GM23248 (cell line): ENCODE measurements around the gene LDLRAD4. TPM values are rescaled to one million over a fixed set of nuclear protein-coding genes. Genes with fewer than 3 reads are reported as not detected.
"Not testable (repeated sequence)": the region's sequence is repeated elsewhere in the genome, so short reads cannot be mapped to it uniquely, and the experiment has no call there.

Experiments
- DNase-seq: peaks from one replicate; pipeline ENCODE4 v3.0.0-alpha.2; 2015
- H2AFZ ChIP-seq: fragments of 200-600 bp; sonication (generic); 2 replicates; pipeline ENCODE4 v1.6.1; 2016; ENCODE audit warnings: antibody characterized with exemption
- H3F3A ChIP-seq: fragments of 200-600 bp; sonication (generic); 2 replicates; pipeline ENCODE4 v1.6.1; 2016; ENCODE audit warnings: mild to moderate bottlenecking, antibody characterized with exemption, mixed run types; ENCODE audit not compliant: insufficient read depth
- H3K27ac ChIP-seq: fragments of 200-600 bp; sonication (generic); 2 replicates; pipeline ENCODE4 v1.5.1; 2016; ENCODE audit warnings: mild to moderate bottlenecking
- H3K27me3 ChIP-seq: fragments of 200-600 bp; sonication (generic); replicated peaks from 2 replicates; pipeline ENCODE4 v1.6.1; 2016; ENCODE audit warnings: mild to moderate bottlenecking; ENCODE audit not compliant: insufficient read depth
- H3K36me3 ChIP-seq: fragments of 200-600 bp; sonication (generic); 2 replicates; pipeline ENCODE4 v1.6.1; 2016; ENCODE audit warnings: low read depth, mild to moderate bottlenecking
- H3K4me1 ChIP-seq: fragments of 200-600 bp; sonication (generic); 2 replicates; pipeline ENCODE4 v1.6.1; 2016; ENCODE audit warnings: mild to moderate bottlenecking; ENCODE audit not compliant: insufficient read depth
- H3K4me2 ChIP-seq: fragments of 200-600 bp; sonication (generic); one replicate; pipeline ENCODE4 v1.6.1; 2016; ENCODE audit warnings: mild to moderate bottlenecking; ENCODE audit not compliant: unreplicated experiment
- H3K4me3 ChIP-seq: fragments of 200-600 bp; sonication (generic); 2 replicates; pipeline ENCODE4 v1.5.1; 2016; ENCODE audit warnings: mild to moderate bottlenecking
- H3K79me2 ChIP-seq: fragments of 200-600 bp; sonication (generic); 2 replicates; pipeline ENCODE4 v1.6.1; 2016; ENCODE audit warnings: mild to moderate bottlenecking; ENCODE audit not compliant: insufficient read depth
- H3K9ac ChIP-seq: fragments of 200-600 bp; sonication (generic); 2 replicates; pipeline ENCODE4 v1.6.1; 2016; ENCODE audit warnings: mild to moderate bottlenecking
- H3K9me2 ChIP-seq: fragments of 200-600 bp; sonication (generic); 2 replicates; pipeline ENCODE4 v1.6.1; 2016; ENCODE audit warnings: mixed run types, mild to moderate bottlenecking, moderate library complexity; ENCODE audit not compliant: insufficient read depth
- H3K9me3 ChIP-seq: fragments of 200-600 bp; sonication (generic); one replicate; pipeline ENCODE4 v1.6.1; 2017; ENCODE audit warnings: low read depth
- H4K20me1 ChIP-seq: fragments of 200-600 bp; sonication (generic); 2 replicates; pipeline ENCODE4 v1.6.0; 2016; ENCODE audit not compliant: insufficient read depth
- EZH2 ChIP-seq: fragments of 200-600 bp; sonication (generic); IDR thresholded peaks from 2 replicates; pipeline ENCODE4 v1.6.1; 2018; ENCODE audit warnings: antibody characterized with exemption, mild to moderate bottlenecking; ENCODE audit not compliant: insufficient read depth, poor library complexity, severe bottlenecking
- EZH2phosphoT487 ChIP-seq: fragments of 200-600 bp; sonication (generic); IDR thresholded peaks from 2 replicates; pipeline ENCODE4 v1.6.1; 2018; ENCODE audit warnings: antibody characterized with exemption, moderate library complexity, mild to moderate bottlenecking, low read depth; ENCODE audit not compliant: insufficient read depth
- WGBS, 2 experiments: methylation state at CpG; one replicate each; pipeline ENCODE4 v1.1.6; 2015 to 2017; ENCODE audit warnings: low lambda C conversion rate in 2 of 2, low coverage in 1 of 2; ENCODE audit errors: missing lambda C conversion rate in 2 of 2; 5-methylcytosine and 5-hydroxymethylcytosine counted together
- in situ Hi-C: fragments of 300-500 bp; cut with MboI; formaldehyde crosslinking; loops from 2 replicates; pipeline ENCODE4 v1.15.0; 2020
- polyA plus RNA-seq: library from polyadenylated mRNA; unstranded; fragments of >200 nt; fragmentation: Nextera tagmentation; extraction: Ambion mirVana; gene quantifications from 2 replicates; pipeline ENCODE4 v1.2.1, GENCODE V29; 2016
- total RNA-seq: library from RNA; depleted of rRNA; stranded (reverse); fragments of >200 nt; shearing (Covaris generic); gene quantifications from 2 replicates; pipeline ENCODE4 v1.2.3, GENCODE V29; 2014

Gene LDLRAD4
- total and polyA plus RNA-seq, 2 experiments from 2014 or later: not detected

GRCh38 chr18:13337369-13337768 is 118.8 kb downstream of the LDLRAD4 start:
- in situ Hi-C loops: no loop called here
- DNase-seq: no peak
- H3K36me3 ChIP-seq: no peaks in the 10 kb centered on the region
- no peak overlapping the region for H3K9ac ChIP-seq
- no peak overlapping the region for H3K27ac ChIP-seq
- no peaks in the 10 kb centered on the region for H3K4me1 ChIP-seq
- H3K9me2 ChIP-seq: no peaks in the 10 kb centered on the region
- no peaks in the 10 kb centered on the region for H3F3A ChIP-seq
- no peaks in the 10 kb centered on the region for H4K20me1 ChIP-seq
- no peak overlapping the region for H2AFZ ChIP-seq
- no peak overlapping the region for H3K4me3 ChIP-seq
- WGBS, 2 experiments: 73 to 81% methylated on average over 6 of the region's 6 CpGs
- no peak for TF ChIP-seq EZH2
- TF ChIP-seq EZH2phosphoT487: no peak
- H3K79me2 ChIP-seq: no peaks in the 10 kb centered on the region
- H3K4me2 ChIP-seq: no peak overlapping the region
- H3K27me3 ChIP-seq: no peaks in the 10 kb centered on the region; the same call in 1 of the 2 replicates
- H3K9me3 ChIP-seq: no peaks in the 10 kb centered on the region

DNA sequence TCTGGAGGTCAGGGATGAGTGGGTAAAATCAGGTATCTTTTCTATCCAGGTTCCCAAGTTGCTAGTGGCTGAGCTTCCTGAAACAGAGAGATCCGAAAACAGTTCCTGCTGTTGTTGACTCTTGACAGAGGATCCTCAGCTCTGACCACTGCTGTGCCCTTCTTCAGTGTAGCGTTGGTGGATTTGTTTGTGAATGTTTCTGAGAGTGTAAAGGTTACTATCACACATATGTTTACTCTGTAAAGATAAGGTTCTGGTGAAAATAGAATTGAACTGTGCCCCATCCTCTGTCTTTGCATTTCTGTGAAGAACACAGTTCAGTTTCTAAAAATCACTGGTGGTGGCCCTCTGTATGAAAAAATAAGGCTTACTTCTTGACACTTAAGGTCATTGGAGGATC is 119.8 kb downstream of the LDLRAD4 start:
- Histone ChIP-seq H4K20me1 (no peaks in the 10 kb centered on the region), H3K27ac (no peak overlapping the region), H3F3A (no peaks in the 10 kb centered on the region), H2AFZ (no peak overlapping the region), H3K79me2 (no peaks in the 10 kb centered on the region), H3K4me3 (no peak overlapping the region), H3K9ac (no peak overlapping the region), H3K9me3 (no peaks in the 10 kb centered on the region), H3K36me3 (no peaks in the 10 kb centered on the region), H3K4me2 (no peak overlapping the region), H3K4me1 (no peaks in the 10 kb centered on the region), H3K27me3 (no peaks in the 10 kb centered on the region; the same call in 1 of the 2 replicates), H3K9me2 (no peaks in the 10 kb centered on the region)
- no peak for DNase-seq
- WGBS, 2 experiments: 58 to 63% methylated on average over 2 of the region's 2 CpGs
- in situ Hi-C loops: no loop called here
- no peak for TF ChIP-seq EZH2
- TF ChIP-seq EZH2phosphoT487: no peak

GRCh38 chr18:13339653-13340052 is 121.1 kb downstream of the LDLRAD4 start:
- Histone ChIP-seq H3K4me1 (no peaks in the 10 kb centered on the region), H3K27ac (no peak overlapping the region), H3K4me3 (no peak overlapping the region), H3K4me2 (no peak overlapping the region), H3F3A (no peaks in the 10 kb centered on the region), H2AFZ (no peak overlapping the region), H3K9me3 (no peaks in the 10 kb centered on the region), H3K36me3 (no peaks in the 10 kb centered on the region), H3K9ac (no peak overlapping the region), H3K27me3 (no peaks in the 10 kb centered on the region; the same call in 1 of the 2 replicates), H3K9me2 (no peaks in the 10 kb centered on the region), H3K79me2 (no peaks in the 10 kb centered on the region), H4K20me1 (no peaks in the 10 kb centered on the region)
- DNase-seq: no peak
- TF ChIP-seq EZH2phosphoT487: no peak
- TF ChIP-seq EZH2: no peak
- WGBS, 2 experiments: 63 to 65% methylated on average over 1 of the region's 1 CpG
- in situ Hi-C loops: no loop called here

DNA sequence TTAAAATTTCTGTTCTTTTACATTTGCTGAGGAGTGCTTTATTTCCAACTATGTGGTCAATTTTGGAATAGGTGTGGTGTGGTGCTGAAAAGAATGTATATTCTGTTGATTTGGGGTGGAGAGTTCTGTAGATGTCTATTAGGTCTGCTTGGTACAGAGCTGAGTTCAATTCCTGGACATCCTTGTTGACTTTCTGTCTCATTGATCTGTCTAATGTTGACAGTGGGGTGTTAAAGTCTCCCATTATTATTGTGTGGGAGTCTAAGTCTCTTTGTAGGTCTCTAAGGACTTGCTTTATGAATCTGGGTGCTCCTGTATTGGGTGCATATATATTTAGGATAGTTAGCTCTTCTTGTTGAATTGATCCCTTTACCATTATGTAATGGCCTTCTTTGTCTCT is 127.9 kb downstream of the LDLRAD4 start:
- not testable (repeated sequence) for H3K4me3 ChIP-seq, DNase-seq

DNA sequence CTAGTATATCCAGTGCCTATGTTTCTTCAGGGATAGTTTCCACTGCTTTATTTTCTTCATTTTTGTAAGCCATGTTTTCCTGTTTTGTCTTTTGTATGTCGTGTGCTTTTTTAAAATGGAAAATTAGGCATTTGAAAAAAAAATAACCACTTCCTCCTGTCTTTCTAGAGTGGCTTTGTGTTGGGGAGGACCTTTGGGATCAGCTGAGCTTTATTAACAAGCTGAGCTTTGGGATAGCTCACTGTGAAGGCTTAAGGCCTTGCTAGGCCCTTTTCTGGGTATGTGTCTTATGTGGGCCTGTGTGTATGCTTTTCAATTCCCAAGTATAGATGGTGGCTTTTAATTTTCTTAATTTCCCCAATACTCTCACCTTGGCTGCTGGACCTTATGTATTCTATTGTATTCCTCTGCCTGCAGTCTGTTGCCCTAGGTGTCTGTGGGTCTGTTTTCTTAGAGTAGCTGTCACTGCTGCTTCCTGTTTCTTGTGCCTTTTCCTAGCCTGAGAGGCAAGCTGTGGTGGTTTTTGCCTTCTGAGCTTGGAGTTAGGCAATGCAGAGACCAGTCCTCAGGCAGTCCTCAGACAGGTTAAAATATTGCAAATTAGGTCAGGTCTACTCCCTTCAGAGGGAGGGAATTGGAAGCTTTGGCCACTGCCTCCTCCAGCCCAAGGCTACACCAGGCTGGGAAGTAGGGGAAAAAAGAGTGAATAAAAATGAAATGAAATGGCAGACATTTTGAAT is 134.7 kb downstream of the LDLRAD4 start:
- Histone ChIP-seq H3K79me2 (no peaks in the 10 kb centered on the region), H3K9me3 (no peaks in the 10 kb centered on the region)
- TF ChIP-seq EZH2phosphoT487: no peak
- no peak for TF ChIP-seq EZH2

More for the DNA sequence above, 127.9 kb downstream of the LDLRAD4 start:
- H3K4me2 ChIP-seq, in situ Hi-C loops, H2AFZ ChIP-seq, H3K4me1 ChIP-seq, H3K9me2 ChIP-seq, H3K9me3 ChIP-seq, H4K20me1 ChIP-seq, H3K27ac ChIP-seq, H3K79me2 ChIP-seq, H3K27me3 ChIP-seq, H3F3A ChIP-seq, H3K9ac ChIP-seq, H3K36me3 ChIP-seq: not testable (repeated sequence)

More for the DNA sequence above, 134.7 kb downstream of the LDLRAD4 start:
- DNase-seq: no peak
- Histone ChIP-seq H3K4me2 (no peak overlapping the region), H3K9me2 (no peaks in the 10 kb centered on the region), H3K27ac (no peak overlapping the region), H4K20me1 (no peaks in the 10 kb centered on the region), H3K27me3 (no peaks in the 10 kb centered on the region), H3K4me1 (no peaks in the 10 kb centered on the region), H3K36me3 (no peaks in the 10 kb centered on the region), H2AFZ (no peak overlapping the region), H3K4me3 (no peak overlapping the region), H3K9ac (no peak overlapping the region), H3F3A (no peaks in the 10 kb centered on the region)
- 11 to 22% methylated on average over 1 of the region's 1 CpG for WGBS, 2 experiments
- in situ Hi-C loops: no loop called here
